AML-193 (cell line): ENCODE results near the gene NLRP2B.
"Not testable (repeated sequence)": the region's sequence is repeated elsewhere in the genome, so short reads cannot be mapped to it uniquely, and the experiment has no call there.

ENCODE experiments used
- DNase-seq, 2 experiments: peaks; one replicate each; lab custom pipeline; 2025; lab: John Stamatoyannopoulos, UW

NLRP2B gene

GRCh38 chrX:57680160-57680559 is at the start of gene NLRP2B:
TSS of gene NLRP2B (minus strand) at chrX:57680260.
- no peak for DNase-seq

GRCh38 chrX:57725995-57726394 is 45.9 kb upstream of the NLRP2B start:
- not testable (repeated sequence) for DNase-seq

- DNase-seq: no peak
Measured at GRCh38 chrX:57681341-57681740, 1.3 kb upstream of the NLRP2B start.

GRCh38 chrX:57678686-57679428 is 1.2 kb downstream of the NLRP2B start:
- no peak for DNase-seq

GRCh38 chrX:57677132-57677858 is 2.8 kb downstream of the NLRP2B start:
- no peak for DNase-seq

- no peak for DNase-seq
Measured at GRCh38 chrX:57675320-57675719, 4.7 kb downstream of the NLRP2B start.

- DNase-seq: no peak
Measured at GRCh38 chrX:57674861-57675260, 5.2 kb downstream of the NLRP2B start.

- DNase-seq: no peak
Measured at GRCh38 chrX:57669961-57670360, 10.1 kb downstream of the NLRP2B start.

- no peak for DNase-seq
Measured at GRCh38 chrX:57667010-57667409, 13.1 kb downstream of the NLRP2B start.

GRCh38 chrX:57655065-57655464 is 25.0 kb downstream of the NLRP2B start:
- no peak for DNase-seq

GRCh38 chrX:57652705-57653104 is 27.4 kb downstream of the NLRP2B start:
- no peak for DNase-seq

GRCh38 chrX:57651169-57651919 is 28.7 kb downstream of the NLRP2B start:
- DNase-seq: no peak

GRCh38 chrX:57647020-57647419 is 33.0 kb downstream of the NLRP2B start:
- DNase-seq: no peak

GRCh38 chrX:57643698-57644097 is 36.4 kb downstream of the NLRP2B start:
- DNase-seq: no peak

GRCh38 chrX:57641338-57641737 is 38.7 kb downstream of the NLRP2B start:
- no peak for DNase-seq

- DNase-seq: no peak
Measured at GRCh38 chrX:57640674-57641016, 39.4 kb downstream of the NLRP2B start.

GRCh38 chrX:57629438-57629837 is 50.6 kb downstream of the NLRP2B start:
- not testable (repeated sequence) for DNase-seq
